Thoracic aorta (tissue), 2 donors: Measurements from ENCODE around the gene SPATA24. TPM values are rescaled to one million over a fixed set of nuclear protein-coding genes. Genes with fewer than 3 reads are reported as not detected.

Source experiments
- ATAC-seq: fragments of 150-250 bp; one replicate; pipeline ENCODE4 v1.8.0; 2017; ENCODE audit warnings: low read depth; ENCODE audit not compliant: insufficient number of reproducible peaks, low FRiP score
- DNase-seq: peaks from one replicate; pipeline ENCODE4 v3.0.0-alpha.2; 2020; ENCODE audit warnings: low spot score
- H3K27ac ChIP-seq, 2 donors: fragments of 200-600 bp; sonication (generic); 1 replicate in 1 of 2; 2 replicates in 1 of 2; pipeline ENCODE4 v1.5.1; 2016; ENCODE audit warnings: mild to moderate bottlenecking in 2 of 2, moderate library complexity in 2 of 2
- H3K27me3 ChIP-seq: fragments of 200-600 bp; sonication (generic); replicated peaks from 2 replicates; pipeline ENCODE4 v1.6.0; 2016; ENCODE audit warnings: mild to moderate bottlenecking; ENCODE audit not compliant: insufficient read depth
- H3K36me3 ChIP-seq: fragments of 200-600 bp; sonication (generic); one replicate; pipeline ENCODE4 v1.5.1; 2016
- H3K4me1 ChIP-seq, 2 donors: fragments of 200-600 bp; sonication (generic); 1 replicate in 1 of 2; 2 replicates in 1 of 2; pipeline versions ENCODE4 v1.5.1 to v1.6.0; 2016; ENCODE audit warnings: low read depth in 2 of 2, mild to moderate bottlenecking in 1 of 2; ENCODE audit not compliant: control insufficient read depth in 1 of 2
- H3K4me3 ChIP-seq: fragments of 200-600 bp; sonication (generic); 2 replicates; pipeline ENCODE4 v1.5.1; 2016; ENCODE audit warnings: mild to moderate bottlenecking
- H3K9me3 ChIP-seq: fragments of 200-600 bp; sonication (generic); 2 replicates; pipeline ENCODE4 v1.5.1; 2016
- total RNA-seq, 2 donors: library from RNA; depleted of rRNA; stranded (reverse); fragments of >200 nt; gene quantifications; one replicate each; pipeline versions ENCODE4 v1.1.0 to v1.2.3, GENCODE V29; 2016
- TF ChIP-seq, protein P1 (sequence below): fragments of 200-600 bp; sonication (generic); IDR thresholded peaks from one replicate; pipeline ENCODE4 v1.5.1; 2019; ENCODE audit warnings: antibody characterized with exemption

The SPATA24 gene
- total RNA-seq, 2 donors from 2014 or later = 1.2 to 11.6 TPM

DNA sequence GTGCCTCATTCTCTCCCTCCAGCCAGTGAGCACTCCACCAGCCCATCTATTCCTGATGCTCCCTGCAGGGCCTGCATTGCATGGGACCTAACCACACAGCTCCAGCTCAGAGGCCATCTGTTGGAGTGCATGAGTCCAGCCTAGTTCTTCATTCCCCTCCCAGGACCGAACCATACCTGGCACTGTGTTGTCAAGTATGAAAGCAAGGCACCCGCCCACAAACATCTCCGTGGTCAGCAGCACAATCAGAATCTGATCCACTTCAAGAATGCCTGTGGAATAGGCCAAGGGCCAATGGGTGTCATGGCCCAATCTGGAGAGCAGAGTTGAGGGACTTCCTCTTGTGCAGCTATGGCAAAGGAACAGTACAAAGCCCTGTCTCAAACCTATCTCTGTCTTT is 26.7 kb downstream of the SPATA24 start:
- ATAC-seq = no peak
- H3K36me3 ChIP-seq = peaks cover under 1% of the 10 kb centered on the region
- H3K9me3 ChIP-seq = no peaks in the 10 kb centered on the region
- DNase-seq = no peak
- TF ChIP-seq, protein P1, sequence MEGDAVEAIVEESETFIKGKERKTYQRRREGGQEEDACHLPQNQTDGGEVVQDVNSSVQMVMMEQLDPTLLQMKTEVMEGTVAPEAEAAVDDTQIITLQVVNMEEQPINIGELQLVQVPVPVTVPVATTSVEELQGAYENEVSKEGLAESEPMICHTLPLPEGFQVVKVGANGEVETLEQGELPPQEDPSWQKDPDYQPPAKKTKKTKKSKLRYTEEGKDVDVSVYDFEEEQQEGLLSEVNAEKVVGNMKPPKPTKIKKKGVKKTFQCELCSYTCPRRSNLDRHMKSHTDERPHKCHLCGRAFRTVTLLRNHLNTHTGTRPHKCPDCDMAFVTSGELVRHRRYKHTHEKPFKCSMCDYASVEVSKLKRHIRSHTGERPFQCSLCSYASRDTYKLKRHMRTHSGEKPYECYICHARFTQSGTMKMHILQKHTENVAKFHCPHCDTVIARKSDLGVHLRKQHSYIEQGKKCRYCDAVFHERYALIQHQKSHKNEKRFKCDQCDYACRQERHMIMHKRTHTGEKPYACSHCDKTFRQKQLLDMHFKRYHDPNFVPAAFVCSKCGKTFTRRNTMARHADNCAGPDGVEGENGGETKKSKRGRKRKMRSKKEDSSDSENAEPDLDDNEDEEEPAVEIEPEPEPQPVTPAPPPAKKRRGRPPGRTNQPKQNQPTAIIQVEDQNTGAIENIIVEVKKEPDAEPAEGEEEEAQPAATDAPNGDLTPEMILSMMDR = no peak
- no peak overlapping the region for H3K27ac ChIP-seq
- H3K4me1 ChIP-seq = peaks cover 0 to 7% of the 10 kb centered on the region in 2 donors
- H3K4me3 ChIP-seq = no peak overlapping the region
- no peaks in the 10 kb centered on the region for H3K27me3 ChIP-seq

DNA sequence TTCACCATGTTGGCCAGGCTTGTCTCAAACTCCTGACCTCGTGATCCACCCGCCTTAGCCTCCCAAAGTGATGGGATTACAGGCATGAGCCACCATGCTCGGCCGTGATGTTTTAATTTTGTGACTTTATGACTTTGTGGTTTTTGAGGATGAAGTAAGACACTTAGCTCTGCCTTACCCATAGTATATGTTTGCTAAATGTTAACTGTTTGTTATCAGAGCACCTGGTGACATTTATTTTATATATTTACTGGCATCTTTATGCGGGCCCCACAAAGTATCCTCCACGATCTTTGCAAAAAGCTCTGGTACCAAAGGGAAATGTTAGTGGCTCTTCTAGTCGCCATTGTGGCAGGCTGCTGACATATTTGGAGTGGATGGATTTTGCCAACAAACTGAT is 27.5 kb downstream of the SPATA24 start:
- DNase-seq (no peak), ATAC-seq (no peak)
- Histone ChIP-seq H3K4me3 (no peak overlapping the region), H3K36me3 (peaks cover 6% of the 10 kb centered on the region), H3K27ac (no peak overlapping the region), H3K4me1 (peaks cover 0 to 7% of the 10 kb centered on the region in 2 donors), H3K9me3 (no peaks in the 10 kb centered on the region), H3K27me3 (no peaks in the 10 kb centered on the region)
- TF ChIP-seq, protein P1 = no peak

DNA sequence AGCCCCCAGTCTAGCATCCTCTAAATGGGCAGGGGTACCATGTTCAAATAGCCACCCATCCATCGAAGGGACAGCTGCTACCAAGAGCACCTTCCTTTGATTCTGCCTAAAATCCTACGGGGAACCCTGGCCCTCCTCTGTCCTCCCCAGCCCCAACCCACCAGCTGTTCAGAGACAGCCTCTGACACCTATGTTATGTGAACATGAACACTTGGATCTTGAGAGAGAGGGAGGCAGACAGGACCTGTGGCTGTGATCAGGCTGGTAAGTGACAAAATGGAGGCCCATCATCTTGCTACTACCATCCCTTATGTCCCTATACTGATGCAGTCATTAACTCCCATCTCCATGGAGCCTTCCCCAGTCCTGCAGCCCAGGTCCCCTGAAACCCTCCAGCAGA is 29.0 kb downstream of the SPATA24 start:
- Histone ChIP-seq H3K4me1 (peaks cover 0 to 7% of the 10 kb centered on the region in 2 donors), H3K27me3 (no peaks in the 10 kb centered on the region), H3K27ac (no peak overlapping the region), H3K9me3 (no peaks in the 10 kb centered on the region), H3K36me3 (peaks cover 16% of the 10 kb centered on the region), H3K4me3 (no peak overlapping the region)
- ATAC-seq (no peak), DNase-seq (no peak)
- TF ChIP-seq, protein P1 = no peak

DNA sequence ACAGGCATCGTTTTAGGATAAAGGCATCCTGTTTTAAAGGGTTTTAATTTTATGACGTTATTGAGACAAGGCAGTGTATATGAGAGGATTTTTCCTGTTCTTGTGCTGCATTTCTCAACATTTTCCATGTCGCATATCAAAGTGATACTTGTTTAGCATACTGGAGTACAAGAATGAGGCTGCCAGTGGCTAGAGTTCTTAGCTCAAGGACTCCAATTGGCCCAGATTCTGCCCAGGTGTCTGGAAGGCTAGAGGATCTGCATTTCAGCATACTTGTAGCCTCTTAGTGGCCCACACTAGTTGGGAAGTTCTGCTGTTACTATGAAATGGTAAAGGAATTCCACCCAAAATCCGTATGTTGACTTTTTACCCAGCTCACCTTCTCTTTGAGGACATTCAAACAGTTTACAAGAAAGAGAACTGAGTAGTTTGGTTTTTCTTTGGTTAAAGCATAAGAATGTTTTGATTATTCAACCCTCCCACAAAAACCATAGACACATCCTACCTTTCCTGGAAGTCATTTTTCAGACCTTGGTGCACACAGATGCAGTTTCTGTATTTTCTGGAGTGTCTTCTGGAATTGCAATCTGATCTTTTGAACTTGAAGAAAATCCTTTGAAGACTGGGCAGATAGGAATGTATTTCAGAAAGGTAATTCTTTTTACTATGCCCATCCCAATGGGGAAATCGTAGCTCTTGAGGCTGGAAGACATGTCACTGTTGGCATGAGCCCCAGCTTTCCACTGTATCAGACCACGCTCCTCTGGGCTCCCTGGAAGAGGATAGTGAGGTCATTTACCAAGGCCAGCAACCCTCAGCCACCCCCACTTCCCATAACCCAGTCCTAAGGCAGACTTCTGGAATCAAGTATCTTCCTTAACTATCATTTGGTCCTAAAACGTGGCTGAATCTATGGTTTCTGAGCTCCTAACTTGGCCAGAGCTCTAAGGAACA is 32.1 kb downstream of the SPATA24 start:
- Histone ChIP-seq H3K36me3 (peaks cover 37% of the 10 kb centered on the region), H3K4me1 (peaks cover 0 to 7% of the 10 kb centered on the region in 2 donors), H3K27me3 (no peaks in the 10 kb centered on the region), H3K9me3 (no peaks in the 10 kb centered on the region), H3K4me3 (no peak overlapping the region), H3K27ac (no peak overlapping the region)
- ATAC-seq (no peak), DNase-seq (no peak)
- TF ChIP-seq, protein P1 = no peak

DNA sequence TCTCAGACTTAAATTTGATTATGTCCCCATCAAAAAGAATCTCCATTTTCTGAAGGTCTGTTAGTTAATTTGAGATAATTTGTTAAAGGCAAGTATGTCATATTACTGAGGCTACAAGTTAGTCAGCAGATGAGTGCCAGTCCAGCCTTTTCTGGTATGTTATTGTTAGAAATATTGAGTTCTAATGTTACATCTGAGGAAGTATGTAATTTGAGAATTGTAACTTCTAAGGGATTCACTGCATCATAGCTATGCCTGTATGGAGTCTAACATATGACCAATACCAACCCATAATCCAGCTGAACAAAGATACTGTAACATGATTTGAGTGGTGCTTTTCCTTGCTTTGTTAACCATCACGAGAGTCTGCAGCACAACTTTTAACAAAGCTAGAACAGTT is 34.7 kb downstream of the SPATA24 start:
- ATAC-seq (no peak), DNase-seq (no peak)
- Histone ChIP-seq H3K27me3 (no peaks in the 10 kb centered on the region), H3K36me3 (peaks cover 60% of the 10 kb centered on the region), H3K4me1 (peaks cover 0 to 7% of the 10 kb centered on the region in 2 donors), H3K4me3 (no peak overlapping the region), H3K27ac (no peak overlapping the region), H3K9me3 (no peaks in the 10 kb centered on the region)
- TF ChIP-seq, protein P1 = no peak
